ENCODE results near the gene PHF21A.

- TF ChIP-seq, protein P1, sequence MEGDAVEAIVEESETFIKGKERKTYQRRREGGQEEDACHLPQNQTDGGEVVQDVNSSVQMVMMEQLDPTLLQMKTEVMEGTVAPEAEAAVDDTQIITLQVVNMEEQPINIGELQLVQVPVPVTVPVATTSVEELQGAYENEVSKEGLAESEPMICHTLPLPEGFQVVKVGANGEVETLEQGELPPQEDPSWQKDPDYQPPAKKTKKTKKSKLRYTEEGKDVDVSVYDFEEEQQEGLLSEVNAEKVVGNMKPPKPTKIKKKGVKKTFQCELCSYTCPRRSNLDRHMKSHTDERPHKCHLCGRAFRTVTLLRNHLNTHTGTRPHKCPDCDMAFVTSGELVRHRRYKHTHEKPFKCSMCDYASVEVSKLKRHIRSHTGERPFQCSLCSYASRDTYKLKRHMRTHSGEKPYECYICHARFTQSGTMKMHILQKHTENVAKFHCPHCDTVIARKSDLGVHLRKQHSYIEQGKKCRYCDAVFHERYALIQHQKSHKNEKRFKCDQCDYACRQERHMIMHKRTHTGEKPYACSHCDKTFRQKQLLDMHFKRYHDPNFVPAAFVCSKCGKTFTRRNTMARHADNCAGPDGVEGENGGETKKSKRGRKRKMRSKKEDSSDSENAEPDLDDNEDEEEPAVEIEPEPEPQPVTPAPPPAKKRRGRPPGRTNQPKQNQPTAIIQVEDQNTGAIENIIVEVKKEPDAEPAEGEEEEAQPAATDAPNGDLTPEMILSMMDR (IDR thresholded peaks at IDR 0.05 in 4 of 5, conservative IDR thresholded peaks at IDR 0.05 in 1 of 5) = no peak
- no peak for TF ChIP-seq POLR2A (IDR thresholded peaks at IDR 0.05)
Observed at GRCh38 chr11:45910623-45911022, 210.6 kb downstream of the PHF21A start.

Data from gastrocnemius medialis (tissue), 4 donors.